ENCODE results near the gene LHX2.
"Not testable (repeated sequence)": the region's sequence is repeated elsewhere in the genome, so short reads cannot be mapped to it uniquely, and the experiment has no call there.

The LHX2 gene, protein sequence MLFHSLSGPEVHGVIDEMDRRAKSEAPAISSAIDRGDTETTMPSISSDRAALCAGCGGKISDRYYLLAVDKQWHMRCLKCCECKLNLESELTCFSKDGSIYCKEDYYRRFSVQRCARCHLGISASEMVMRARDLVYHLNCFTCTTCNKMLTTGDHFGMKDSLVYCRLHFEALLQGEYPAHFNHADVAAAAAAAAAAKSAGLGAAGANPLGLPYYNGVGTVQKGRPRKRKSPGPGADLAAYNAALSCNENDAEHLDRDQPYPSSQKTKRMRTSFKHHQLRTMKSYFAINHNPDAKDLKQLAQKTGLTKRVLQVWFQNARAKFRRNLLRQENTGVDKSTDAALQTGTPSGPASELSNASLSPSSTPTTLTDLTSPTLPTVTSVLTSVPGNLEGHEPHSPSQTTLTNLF

DNA sequence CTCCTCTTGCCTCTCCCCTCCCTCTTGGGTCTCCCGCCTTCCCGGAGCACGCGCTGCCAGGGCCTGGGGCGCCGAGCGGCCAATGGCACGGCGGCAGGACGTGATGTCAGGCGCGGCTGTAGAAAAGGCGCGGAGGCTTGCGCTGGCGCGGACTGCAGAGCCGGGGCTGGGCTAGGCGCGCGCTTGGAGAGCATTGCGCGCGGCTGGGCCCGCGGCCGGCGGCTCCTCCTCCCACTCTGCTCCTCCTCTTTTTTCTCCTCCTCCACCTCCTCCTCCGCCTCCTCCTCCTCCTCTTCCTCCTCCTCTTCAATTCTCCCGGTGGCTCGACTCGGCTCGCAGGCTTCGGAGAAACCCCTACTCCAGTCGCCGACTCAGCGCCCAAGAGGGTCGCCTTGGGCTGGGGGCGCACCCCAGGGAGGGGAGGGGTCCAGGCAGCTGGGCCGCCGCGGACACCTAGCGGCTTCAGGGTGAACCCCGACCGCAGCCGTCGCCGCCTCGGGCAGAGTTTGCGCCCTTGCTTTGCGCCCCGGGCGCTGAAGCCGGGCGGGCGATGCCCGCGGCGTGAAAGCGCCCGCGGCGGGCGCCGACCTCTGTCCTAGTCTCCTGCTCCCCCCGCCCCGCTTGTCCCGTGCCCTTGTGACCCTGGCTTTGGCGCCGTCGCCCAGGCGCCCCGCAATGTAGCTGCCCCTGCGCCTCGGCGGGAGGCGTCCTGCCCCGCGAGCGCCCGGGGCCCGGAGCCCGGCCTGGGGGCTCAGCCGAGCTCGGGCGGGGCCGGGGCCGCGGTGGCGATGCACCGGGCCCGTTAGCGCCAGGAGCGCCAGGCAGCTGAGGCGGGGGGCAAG lies at the start of gene LHX2:
LHX2 (plus strand) TSS at position 309 of the 842 bp plus-strand sequence. CDS start 581 bp downstream, outside the sequence.
- intact Hi-C loops (cut with DNase I), result no loop called here

DNA sequence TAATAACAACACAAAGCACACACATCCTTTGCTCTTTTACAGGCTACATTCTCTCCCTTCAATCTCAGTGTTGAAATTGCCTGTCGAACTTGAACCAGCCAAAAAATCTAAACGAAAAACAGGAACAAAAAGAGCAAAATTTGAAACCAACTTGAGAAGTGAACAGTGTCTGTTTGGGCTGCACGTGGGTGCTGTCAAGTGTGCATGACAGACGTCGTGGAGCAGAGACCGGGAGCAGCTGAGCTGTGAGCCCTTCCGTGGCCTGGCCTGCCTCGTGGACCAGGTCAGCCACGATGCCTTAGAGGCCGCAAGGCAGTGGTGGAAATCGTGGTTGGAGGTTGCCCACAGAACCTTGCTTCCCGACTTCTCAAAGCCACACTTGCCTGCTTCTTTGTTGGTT lies 46.8 kb upstream of the LHX2 start:
- intact Hi-C loops (cut with DNase I), result no loop called here
- no peak for DNase-seq

More for the DNA sequence above, at the start of gene LHX2:
- peak; percentile 34 to 88 (median 72) for DNase-seq

DNA sequence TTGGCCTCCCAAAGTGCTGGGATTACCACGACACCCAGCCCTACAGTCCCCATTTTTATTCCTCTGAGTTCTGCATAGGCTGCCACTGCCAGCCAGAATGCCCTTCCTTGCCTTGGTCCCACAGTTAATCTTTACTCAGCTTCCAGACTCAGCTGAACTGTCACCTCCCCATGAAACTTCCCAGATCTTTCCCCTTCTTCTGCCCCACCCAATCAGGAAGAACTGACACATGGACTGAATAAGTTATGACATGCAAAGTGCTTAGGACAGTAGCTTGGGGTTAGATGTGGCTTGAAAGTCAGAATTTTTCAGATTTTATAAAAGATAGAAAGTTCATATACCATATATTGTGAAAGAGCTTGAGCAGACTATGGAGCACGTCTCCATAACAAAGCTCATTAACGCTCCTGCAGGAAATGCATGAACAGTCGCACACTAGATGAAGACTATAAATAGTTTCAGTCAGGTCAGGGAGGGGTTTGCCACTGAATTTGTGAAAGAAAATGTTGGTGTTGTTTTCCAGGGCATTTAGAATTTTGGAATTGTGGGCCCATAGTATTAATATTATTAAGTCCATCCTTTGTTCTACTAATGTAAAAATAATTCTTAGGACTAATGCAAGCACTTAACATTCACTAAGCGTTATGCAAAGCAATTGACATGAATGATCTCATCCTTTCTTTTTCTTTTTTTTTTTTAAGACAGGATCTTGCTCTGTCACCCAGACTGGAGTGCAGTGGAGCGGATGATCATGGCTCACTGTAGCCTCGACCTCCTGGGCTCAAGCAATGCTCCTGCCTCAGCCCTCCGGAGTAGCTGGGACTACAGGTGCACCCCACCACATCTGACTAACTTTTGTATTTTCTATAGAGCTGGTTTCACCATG lies 45.5 kb upstream of the LHX2 start:
- intact Hi-C loops (cut with DNase I), result no loop called here
- DNase-seq, result no peak

- no peak for DNase-seq
- intact Hi-C loops (cut with DNase I), result no loop called here
These were observed 44.2 kb upstream of the LHX2 start for GRCh38 chr9:123967323-123967722.

GRCh38 chr9:123972618-123973017 lies 39.0 kb upstream of the LHX2 start:
- no peak for DNase-seq
- intact Hi-C loops (cut with DNase I), result no loop called here

GRCh38 chr9:123973590-123974223 lies 37.9 kb upstream of the LHX2 start:
- intact Hi-C loops (cut with DNase I), result no loop called here
- DNase-seq, result no peak

GRCh38 chr9:123974471-123974870 lies 37.1 kb upstream of the LHX2 start:
- intact Hi-C loops (cut with DNase I), result no loop called here
- DNase-seq, result no peak

DNA sequence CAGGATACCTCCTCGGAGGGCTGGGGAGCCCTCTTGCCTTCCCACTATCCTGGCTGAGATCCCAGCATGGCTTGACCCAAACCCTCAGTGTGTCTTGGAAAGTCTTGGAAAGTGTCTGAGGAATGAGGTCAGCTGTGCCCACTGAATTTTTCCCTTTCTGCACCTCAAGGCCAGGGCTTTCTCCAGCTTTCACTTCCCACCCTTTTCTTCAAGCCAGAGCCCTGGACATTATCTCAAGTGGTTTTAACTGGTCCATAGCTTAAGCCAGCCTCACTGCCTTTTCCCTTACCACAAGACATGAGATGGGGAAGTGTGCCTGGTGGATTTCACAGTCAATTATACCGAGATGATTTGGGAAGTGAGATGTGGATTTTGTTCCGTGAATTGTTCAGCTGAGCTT lies 35.7 kb upstream of the LHX2 start:
- intact Hi-C loops (cut with DNase I), result no loop called here
- DNase-seq, result peak in 3 of 42 donors; percentile 6 to 39 (median 18)

DNA sequence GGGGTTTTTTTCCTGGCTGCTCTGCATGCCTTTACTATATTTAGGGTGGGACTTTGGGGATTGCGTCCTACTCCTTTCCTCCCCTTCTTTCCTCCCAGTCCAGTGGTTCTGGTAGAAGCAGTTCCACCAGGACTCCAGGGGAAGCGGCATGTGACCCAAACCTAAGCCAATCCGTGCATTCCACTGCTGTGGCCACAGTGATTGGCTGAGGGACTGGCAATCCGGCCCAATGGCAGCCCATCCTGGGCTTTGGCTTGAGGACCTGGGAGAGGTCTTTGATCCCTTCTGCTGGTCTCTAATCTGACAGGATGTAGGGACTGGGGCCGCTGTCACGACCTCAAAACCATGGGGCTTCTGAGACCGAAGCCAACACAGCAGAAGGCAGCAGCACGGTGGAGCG lies 35.0 kb upstream of the LHX2 start:
- DNase-seq; intact Hi-C loops (cut with DNase I): not testable (repeated sequence)

- intact Hi-C loops (cut with DNase I), result no loop called here
- no peak for DNase-seq
These were observed 32.6 kb upstream of the LHX2 start for GRCh38 chr9:123978981-123979380.

- intact Hi-C loops (cut with DNase I), result no loop called here
- DNase-seq, result no peak
These were observed 29.0 kb upstream of the LHX2 start for GRCh38 chr9:123982535-123982934.

DNA sequence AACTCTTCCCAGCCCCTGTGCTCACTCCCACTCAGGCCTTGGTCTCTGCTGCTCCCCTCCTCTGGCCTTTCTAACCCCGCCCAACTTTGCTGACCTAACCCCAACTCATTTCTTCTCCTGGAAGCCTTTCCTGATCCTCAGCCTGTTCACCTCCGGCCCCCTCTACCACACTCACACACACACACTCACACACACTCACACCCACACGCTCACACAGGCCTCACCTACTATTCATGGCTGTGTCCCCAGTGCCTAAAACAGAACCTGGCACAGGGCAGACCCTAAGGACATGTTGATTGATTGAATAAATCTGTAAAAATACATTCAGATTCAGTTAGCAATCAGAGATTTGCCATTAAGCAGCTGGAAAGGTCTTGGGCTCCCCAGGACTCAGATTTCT lies 28.5 kb upstream of the LHX2 start:
- no peak for DNase-seq
- intact Hi-C loops (cut with DNase I), result no loop called here

GRCh38 chr9:123984802-123985201 lies 26.8 kb upstream of the LHX2 start:
- no peak for DNase-seq
- intact Hi-C loops (cut with DNase I), result no loop called here

DNA sequence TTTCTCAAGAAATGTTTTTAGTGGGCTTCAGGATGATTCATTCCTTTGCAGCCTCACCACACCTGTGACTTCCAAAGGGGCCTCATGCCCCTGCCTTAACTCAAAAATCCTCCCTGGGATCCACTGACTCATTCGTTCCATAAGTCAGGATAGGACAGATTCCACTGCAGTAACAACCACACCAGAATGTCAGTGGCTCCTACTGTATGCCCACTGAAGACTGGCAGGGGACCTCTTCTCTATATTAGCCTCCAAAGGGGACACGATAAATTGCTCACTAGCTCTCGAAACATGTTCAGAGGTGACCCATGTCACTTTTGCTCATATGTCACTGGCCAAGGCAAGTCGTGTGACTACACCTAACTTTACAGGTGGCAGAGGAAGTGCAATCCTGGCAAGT lies 25.7 kb upstream of the LHX2 start:
- DNase-seq, result no peak
- intact Hi-C loops (cut with DNase I), result no loop called here

- DNase-seq, result no peak
- intact Hi-C loops (cut with DNase I), result no loop called here
These were observed 21.1 kb upstream of the LHX2 start for GRCh38 chr9:123990427-123990826.

- DNase-seq; intact Hi-C loops (cut with DNase I): not testable (repeated sequence)
These were observed 18.9 kb upstream of the LHX2 start for GRCh38 chr9:123992679-123993078.

- intact Hi-C loops (cut with DNase I), result no loop called here
- DNase-seq, result peak in 3 of 42 donors; percentile 10 to 48 (median 29)
These were observed 14.7 kb upstream of the LHX2 start for GRCh38 chr9:123996731-123997421.

DNA sequence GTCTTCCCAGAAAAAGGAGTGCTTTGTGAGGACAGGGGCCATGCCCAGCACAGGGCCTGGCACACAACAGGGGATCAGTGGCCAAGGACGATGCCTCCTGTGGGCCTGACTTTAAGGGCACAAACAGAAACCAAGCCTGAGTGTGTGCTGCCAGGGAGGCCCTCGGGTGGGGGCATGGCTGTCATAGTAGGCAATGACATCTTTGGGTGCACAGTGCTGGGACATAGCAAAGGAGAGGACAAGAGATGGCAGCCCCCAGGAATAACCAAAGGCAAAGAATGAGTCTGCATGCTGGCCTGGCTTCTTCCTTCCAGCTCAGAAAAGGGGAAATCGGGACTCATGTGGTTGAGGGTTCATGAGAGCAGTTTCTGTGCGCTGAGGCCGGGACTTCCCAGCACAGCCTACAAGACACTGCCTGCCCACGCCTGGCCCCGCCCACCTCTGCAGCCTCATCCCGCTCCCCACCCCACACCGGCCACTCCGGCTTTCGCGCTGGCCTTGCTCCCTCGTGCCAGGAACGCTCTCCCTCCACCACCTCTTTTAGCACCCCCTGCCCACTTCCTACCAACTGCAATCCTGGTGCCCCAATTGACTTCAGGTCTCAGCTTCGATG lies 13.8 kb upstream of the LHX2 start:
- DNase-seq, result peak in 18 of 42 donors; percentile 7 to 64 (median 48)
- intact Hi-C loops (cut with DNase I), result no loop called here
